GM21515 (cell line): Measurements from ENCODE around the gene PSAT1.

Experiments
- ATAC-seq: cut with Tn5 transposase; IDR thresholded peaks from one replicate; pipeline ENCODE4 v1.9.1; 2021; ENCODE audit not compliant: unreplicated experiment

Gene PSAT1

DNA sequence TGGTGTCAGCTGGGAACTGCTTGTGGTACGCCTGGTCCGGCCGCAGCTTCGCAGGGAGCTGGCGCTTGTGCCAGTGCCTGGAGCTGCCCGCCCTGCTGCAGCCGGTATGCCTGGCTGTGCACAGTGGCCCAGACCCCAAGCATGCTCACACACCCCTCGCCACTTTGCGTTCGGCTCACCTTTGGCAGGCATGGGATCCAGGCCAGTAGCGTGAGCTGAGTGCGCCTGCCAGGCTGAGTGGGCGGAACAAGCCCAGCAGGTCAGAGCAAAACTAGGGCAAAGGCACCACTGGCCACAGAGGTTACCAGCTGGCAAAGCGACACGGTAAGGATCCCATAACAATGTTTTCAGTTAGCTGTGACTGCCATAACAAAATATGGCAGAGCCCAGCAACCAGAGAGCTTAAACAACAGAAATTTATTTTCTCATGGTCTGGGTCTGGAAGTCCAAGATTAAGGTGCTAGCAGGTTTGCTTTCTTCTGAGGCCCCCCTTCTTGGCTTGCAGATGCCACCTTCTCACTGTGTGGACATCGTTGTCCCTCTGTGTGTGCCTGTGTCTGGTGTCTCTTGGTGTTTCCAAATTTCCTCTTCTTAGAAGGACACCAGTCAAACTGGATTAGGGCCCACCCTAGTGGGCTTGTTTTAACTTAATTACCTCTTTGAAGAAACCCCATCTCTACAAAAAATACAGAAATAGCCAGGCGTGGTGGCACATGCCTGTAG is 61.6 kb downstream of the PSAT1 start:
- ATAC-seq, result no peak

DNA sequence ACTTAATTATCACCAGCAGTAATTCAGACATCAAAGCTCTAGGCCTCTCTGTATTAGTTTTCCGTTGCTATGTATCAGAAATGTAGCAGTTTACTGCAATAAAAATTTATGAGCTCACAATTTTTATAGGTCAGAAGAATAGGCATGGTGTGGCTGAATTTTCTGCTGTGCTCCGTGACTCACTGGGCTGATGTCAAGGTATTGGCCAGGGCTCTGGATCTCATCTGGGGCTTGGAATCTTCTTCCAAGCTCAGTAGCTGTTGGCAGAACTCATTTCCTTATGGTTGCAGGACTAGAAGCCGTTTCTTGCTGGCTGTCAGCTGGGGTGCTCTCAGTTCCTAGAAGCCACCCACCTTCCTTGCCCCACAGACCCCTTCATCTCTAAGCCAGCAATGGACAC is 66.3 kb downstream of the PSAT1 start:
- ATAC-seq, result no peak

- ATAC-seq, result no peak
Observed at GRCh38 chr9:78365748-78366697, 69.1 kb downstream of the PSAT1 start.

GRCh38 chr9:78366827-78367226 is 69.9 kb downstream of the PSAT1 start:
- no peak for ATAC-seq

- ATAC-seq, result no peak
Observed at GRCh38 chr9:78368236-78368635, 71.3 kb downstream of the PSAT1 start.

GRCh38 chr9:78369639-78370219 is 72.8 kb downstream of the PSAT1 start:
- no peak for ATAC-seq

DNA sequence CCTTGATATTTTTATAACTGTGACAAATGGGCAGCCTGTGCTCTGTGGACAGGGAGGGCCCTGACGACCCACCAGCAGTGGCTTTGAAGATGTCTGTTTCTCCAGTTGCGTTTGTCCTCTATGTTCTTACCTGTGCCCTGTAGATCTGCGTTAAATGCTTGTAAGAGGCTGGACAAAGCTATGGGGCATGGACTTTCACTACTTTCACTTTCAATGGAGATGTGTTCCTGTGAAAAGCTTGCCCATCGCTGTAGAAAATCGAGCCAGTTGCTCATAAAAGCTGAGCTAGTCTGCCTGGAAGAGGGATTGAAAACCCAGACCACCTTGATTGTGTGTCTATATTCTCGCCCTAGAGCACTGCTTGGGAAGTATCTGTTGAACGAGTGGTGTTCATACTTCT is 74.1 kb downstream of the PSAT1 start:
- no peak for ATAC-seq

GRCh38 chr9:78371981-78372380 is 75.1 kb downstream of the PSAT1 start:
- no peak for ATAC-seq
